Naive thymus-derived CD4-positive, alpha-beta T cell (primary cell): Measurements from ENCODE around the gene CAND2. TPM values are rescaled to one million over a fixed set of nuclear protein-coding genes. Genes with fewer than 3 reads are reported as not detected.
A peak's percentile ranks its signal among the peaks of the same experiment; 100 is the strongest.
"Not testable (repeated sequence)": the region's sequence is repeated elsewhere in the genome, so short reads cannot be mapped to it uniquely, and the experiment has no call there.

Source experiments
- ATAC-seq: fragments of 150-1000 bp; cut with Tn5 transposase; 2 replicates; pipeline ENCODE4 v1.10.0; 2021; ENCODE audit warnings: mild to moderate bottlenecking, moderate library complexity
- CTCF ChIA-PET: fragments of 350-600 bp; sonication (Branson Sonifier 250); formaldehyde crosslinking; loops from one replicate; lab custom pipeline; 2021; ENCODE audit warnings: antibody characterized with exemption; lab: Charles Lee
- POLR2A ChIA-PET: fragments of 350-600 bp; sonication (Branson Sonifier 250); formaldehyde crosslinking; loops from one replicate; lab custom pipeline; 2021; ENCODE audit warnings: antibody characterized with exemption, inconsistent platforms; lab: Charles Lee
- DNase-seq, 9 donors: peaks; one replicate each; pipeline versions ENCODE4 v3.0.0 to v3.0.0-alpha.2; 2020 to 2022; ENCODE audit warnings: mixed read lengths in 1 of 9
- H3K27ac ChIP-seq: one replicate; pipeline ENCODE4 v1.7.0; 2013; ENCODE audit warnings: mild to moderate bottlenecking, low read depth, low read length, moderate library complexity
- H3K27me3 ChIP-seq, 2 donors: one replicate each; pipeline ENCODE4 v1.7.0; 2013; ENCODE audit warnings: low read length in 2 of 2, mild to moderate bottlenecking in 2 of 2, moderate library complexity in 2 of 2; ENCODE audit not compliant: control insufficient read depth in 2 of 2, insufficient read depth in 2 of 2
- H3K36me3 ChIP-seq, 3 experiments: 1 replicate in 2 of 3; 2 replicates in 1 of 3; pipeline ENCODE4 v1.7.0; 2013; ENCODE audit warnings: low read length in 3 of 3, mild to moderate bottlenecking in 3 of 3, moderate library complexity in 1 of 3; ENCODE audit not compliant: insufficient read depth in 3 of 3, control insufficient read depth in 2 of 3
- H3K4me1 ChIP-seq, 2 donors: one replicate each; pipeline ENCODE4 v1.7.0; 2013; ENCODE audit warnings: low read length in 2 of 2, mild to moderate bottlenecking in 2 of 2, moderate library complexity in 1 of 2; ENCODE audit not compliant: control insufficient read depth in 2 of 2, insufficient read depth in 2 of 2
- H3K4me3 ChIP-seq: 2 replicates; pipeline ENCODE4 v1.7.0; 2013; ENCODE audit warnings: mild to moderate bottlenecking, low read length
- H3K9me3 ChIP-seq, 3 experiments: 1 replicate in 2 of 3; 2 replicates in 1 of 3; pipeline ENCODE4 v1.7.0; 2013; ENCODE audit warnings: low read length in 3 of 3; ENCODE audit not compliant: control insufficient read depth in 2 of 3
- H3K27ac Mint-ChIP-seq, 9 donors: one replicate each; pipeline ENCODE4 v1.8.0; 2020 to 2022; ENCODE audit warnings: mixed read lengths in 9 of 9, mild to moderate bottlenecking in 8 of 9, moderate library complexity in 5 of 9, inconsistent platforms in 2 of 9
- H3K27me3 Mint-ChIP-seq, 5 donors: one replicate each; pipeline ENCODE4 v1.8.0; 2021 to 2022; ENCODE audit warnings: mixed read lengths in 5 of 5, mild to moderate bottlenecking in 1 of 5
- H3K36me3 Mint-ChIP-seq, 5 donors: one replicate each; pipeline ENCODE4 v1.8.0; 2020 to 2022; ENCODE audit warnings: mixed read lengths in 5 of 5, mild to moderate bottlenecking in 3 of 5, inconsistent platforms in 1 of 5
- H3K4me1 Mint-ChIP-seq, 7 donors: one replicate each; pipeline ENCODE4 v1.8.0; 2020 to 2022; ENCODE audit warnings: mixed read lengths in 7 of 7, mild to moderate bottlenecking in 3 of 7, inconsistent platforms in 1 of 7
- H3K4me3 Mint-ChIP-seq, 10 donors: one replicate each; pipeline ENCODE4 v1.8.0; 2020 to 2022; ENCODE audit warnings: mild to moderate bottlenecking in 10 of 10, mixed read lengths in 10 of 10, moderate library complexity in 6 of 10, inconsistent platforms in 2 of 10
- H3K9me3 Mint-ChIP-seq, 11 donors: one replicate each; pipeline ENCODE4 v1.8.0; 2020 to 2022; ENCODE audit warnings: mixed read lengths in 11 of 11, mild to moderate bottlenecking in 4 of 11, inconsistent platforms in 1 of 11, moderate library complexity in 1 of 11
- intact Hi-C, 2 donors: fragments of 100-400 bp; cut with micrococcal nuclease; formaldehyde crosslinking; loops; one replicate each; pipeline ENCODE4 v1.15.1; 2023
- polyA plus RNA-seq, 2 donors: library from polyadenylated mRNA; unstranded; fragments of 300-500 nt; fragmentation: Illumina TruSeq; gene quantifications; one replicate each; pipeline ENCODE4 v1.2.3, GENCODE V29; 2021
- total RNA-seq, 6 experiments: library from RNA in 5 of 6; stranded (reverse) in 5 of 6; gene quantifications; 1 replicate in 5 of 6; 2 replicates in 1 of 6; pipeline ENCODE4 v1.2.3 and lab custom pipeline; 2021 to 2026

The CAND2 gene
- total and polyA plus RNA-seq, 7 experiments from 2014 or later, result 0.15 to 8.2 (median 4.3) TPM

DNA sequence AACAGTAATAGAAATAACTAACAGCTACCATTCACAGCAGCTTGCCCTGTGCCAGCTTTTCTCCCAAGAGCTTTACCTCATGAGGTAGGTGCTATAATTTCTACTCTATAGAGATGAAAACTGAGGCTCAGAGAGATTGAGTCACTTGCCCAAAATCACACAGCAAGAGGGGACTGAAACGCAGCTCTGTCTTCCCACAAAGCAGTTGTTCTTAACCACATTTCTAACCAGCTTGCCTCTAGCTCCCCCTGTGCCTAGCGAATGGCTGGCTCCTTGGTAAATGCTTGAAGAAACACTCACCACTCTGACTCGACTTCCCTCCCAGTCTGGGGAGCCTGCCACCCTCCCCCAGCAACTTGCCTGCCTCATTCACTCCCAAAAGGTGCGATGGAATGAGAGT is 21.9 kb upstream of the CAND2 start:
- H3K27ac ChIP-seq, result no peak overlapping the region
- no peaks in the 10 kb centered on the region for H3K9me3 ChIP-seq
- Mint-ChIP-seq H3K4me3 (no peak overlapping the region), H3K9me3 (peaks cover 0 to 3% (median 0%) of the 10 kb centered on the region in 11 donors), H3K4me1 (peaks cover 0 to 13% (median 9%) of the 10 kb centered on the region in 7 donors), H3K27ac (peak overlapping the region in 1 of 9 donors; percentile 33), H3K36me3 (no peaks in the 10 kb centered on the region), H3K27me3 (peaks cover 0 to 9% (median 0%) of the 10 kb centered on the region in 5 donors)
- ChIA-PET POLR2A (no interaction called here), CTCF (no interaction called here)
- H3K36me3 ChIP-seq, result no peaks in the 10 kb centered on the region
- ATAC-seq (no peak), DNase-seq (no peak)
- intact Hi-C loops, result no loop called here
- no peaks in the 10 kb centered on the region for H3K27me3 ChIP-seq
- no peak overlapping the region for H3K4me3 ChIP-seq
- H3K4me1 ChIP-seq, result no peaks in the 10 kb centered on the region

DNA sequence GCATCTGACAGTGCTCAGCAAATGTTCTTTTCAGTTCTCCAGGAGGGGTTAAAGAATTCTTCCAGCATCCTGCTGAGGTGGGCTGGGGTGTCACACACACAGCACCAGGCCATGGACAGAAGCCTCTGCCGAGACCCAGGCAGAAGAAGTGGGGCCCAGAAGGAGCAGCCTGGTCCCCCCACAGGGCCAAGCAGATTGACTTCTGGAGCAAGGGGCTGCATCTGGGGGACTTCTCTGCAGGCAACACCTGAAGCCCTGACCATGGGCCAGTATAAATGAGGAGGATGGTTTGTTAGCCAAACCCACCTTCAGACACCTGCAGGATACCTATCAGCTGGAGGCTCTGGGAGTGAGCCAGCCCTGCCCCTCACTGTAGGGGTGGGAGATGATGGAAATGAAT is 21.3 kb upstream of the CAND2 start:
- DNase-seq, result no peak
- Histone ChIP-seq H3K9me3 (no peaks in the 10 kb centered on the region), H3K36me3 (no peaks in the 10 kb centered on the region), H3K27ac (no peak overlapping the region), H3K4me1 (no peaks in the 10 kb centered on the region), H3K27me3 (no peaks in the 10 kb centered on the region), H3K4me3 (no peak overlapping the region)
- ChIA-PET POLR2A (no interaction called here), CTCF (interaction anchor here (0.6 kb wide), 1 partner anchor 53 kb away, joined by 4 read pairs; no protein-coding TSS in a partner anchor)
- H3K36me3 Mint-ChIP-seq, result no peaks in the 10 kb centered on the region
- no peak for ATAC-seq
- H3K27ac Mint-ChIP-seq, result no peak overlapping the region
- intact Hi-C loops, result no loop called here
- H3K9me3 Mint-ChIP-seq, result peaks cover 0 to 3% (median 0%) of the 10 kb centered on the region in 11 donors
- H3K27me3 Mint-ChIP-seq, result peaks cover 0 to 9% (median 0%) of the 10 kb centered on the region in 5 donors
- H3K4me3 Mint-ChIP-seq, result no peak overlapping the region
- H3K4me1 Mint-ChIP-seq, result peaks cover 0 to 13% (median 9%) of the 10 kb centered on the region in 7 donors

- CTCF ChIA-PET, H3K4me3 Mint-ChIP-seq, DNase-seq, POLR2A ChIA-PET, ATAC-seq, H3K27me3 ChIP-seq, H3K9me3 Mint-ChIP-seq, H3K4me3 ChIP-seq, intact Hi-C loops, H3K36me3 Mint-ChIP-seq, H3K27ac Mint-ChIP-seq, H3K27ac ChIP-seq, H3K36me3 ChIP-seq, H3K9me3 ChIP-seq, H3K4me1 ChIP-seq: not testable (repeated sequence)
- peaks cover 0 to 11% (median 0%) of the 10 kb centered on the region in 5 donors for H3K27me3 Mint-ChIP-seq
- H3K4me1 Mint-ChIP-seq, result peaks cover 0 to 13% (median 9%) of the 10 kb centered on the region in 7 donors
These were observed 20.5 kb upstream of the CAND2 start for GRCh38 chr3:12775970-12776369.

- ATAC-seq (no peak), DNase-seq (no peak)
- Histone ChIP-seq H3K27me3 (no peaks in the 10 kb centered on the region), H3K4me1 (no peaks in the 10 kb centered on the region), H3K4me3 (no peak overlapping the region), H3K27ac (no peak overlapping the region), H3K9me3 (no peaks in the 10 kb centered on the region), H3K36me3 (no peaks in the 10 kb centered on the region)
- Mint-ChIP-seq H3K27ac (no peak overlapping the region), H3K9me3 (peaks cover 0 to 3% (median 0%) of the 10 kb centered on the region in 11 donors), H3K27me3 (peaks cover 0 to 11% (median 5%) of the 10 kb centered on the region in 5 donors), H3K4me3 (no peak overlapping the region), H3K36me3 (no peaks in the 10 kb centered on the region), H3K4me1 (peaks cover 0 to 13% (median 9%) of the 10 kb centered on the region in 7 donors)
- intact Hi-C loops, result no loop called here
- POLR2A ChIA-PET, result no interaction called here
- CTCF ChIA-PET, result no interaction called here
These were observed 19.3 kb upstream of the CAND2 start for GRCh38 chr3:12777171-12777570.

GRCh38 chr3:12780751-12781150 is 15.7 kb upstream of the CAND2 start:
- intact Hi-C loops, result no loop called here
- ATAC-seq, result no peak
- ChIA-PET CTCF (interaction anchor here (0.7 to 1.1 kb wide), 2 partner anchors 100 to 113 kb away, joined by 3 read pairs; no protein-coding TSS in a partner anchor), POLR2A (no interaction called here)
- peaks cover 0 to 30% (median 21%) of the 10 kb centered on the region in 5 donors for H3K27me3 Mint-ChIP-seq
- no peak overlapping the region for H3K27ac ChIP-seq
- no peaks in the 10 kb centered on the region for H3K4me1 ChIP-seq
- no peaks in the 10 kb centered on the region for H3K27me3 ChIP-seq
- no peaks in the 10 kb centered on the region for H3K9me3 ChIP-seq
- H3K27ac Mint-ChIP-seq, result no peak overlapping the region
- H3K4me3 ChIP-seq, result no peak overlapping the region
- no peak overlapping the region for H3K4me3 Mint-ChIP-seq
- H3K36me3 Mint-ChIP-seq, result no peaks in the 10 kb centered on the region
- no peak for DNase-seq
- no peaks in the 10 kb centered on the region for H3K4me1 Mint-ChIP-seq
- H3K36me3 ChIP-seq, result no peaks in the 10 kb centered on the region
- H3K9me3 Mint-ChIP-seq, result no peaks in the 10 kb centered on the region

GRCh38 chr3:12782172-12782815 is 14.2 kb upstream of the CAND2 start:
- Mint-ChIP-seq H3K36me3 (no peaks in the 10 kb centered on the region), H3K27me3 (peaks cover 0 to 28% (median 21%) of the 10 kb centered on the region in 5 donors), H3K4me1 (no peaks in the 10 kb centered on the region), H3K27ac (no peak overlapping the region), H3K9me3 (no peaks in the 10 kb centered on the region), H3K4me3 (no peak overlapping the region)
- ChIA-PET POLR2A (no interaction called here), CTCF (interaction anchor here (1.1 kb wide), 1 partner anchor 111 kb away, joined by 3 read pairs; no protein-coding TSS in a partner anchor)
- H3K27me3 ChIP-seq, result no peaks in the 10 kb centered on the region
- H3K9me3 ChIP-seq, result no peaks in the 10 kb centered on the region
- intact Hi-C loops, result no loop called here
- H3K4me3 ChIP-seq, result no peak overlapping the region
- no peak for ATAC-seq
- no peaks in the 10 kb centered on the region for H3K4me1 ChIP-seq
- H3K27ac ChIP-seq, result no peak overlapping the region
- DNase-seq, result no peak
- no peaks in the 10 kb centered on the region for H3K36me3 ChIP-seq

DNA sequence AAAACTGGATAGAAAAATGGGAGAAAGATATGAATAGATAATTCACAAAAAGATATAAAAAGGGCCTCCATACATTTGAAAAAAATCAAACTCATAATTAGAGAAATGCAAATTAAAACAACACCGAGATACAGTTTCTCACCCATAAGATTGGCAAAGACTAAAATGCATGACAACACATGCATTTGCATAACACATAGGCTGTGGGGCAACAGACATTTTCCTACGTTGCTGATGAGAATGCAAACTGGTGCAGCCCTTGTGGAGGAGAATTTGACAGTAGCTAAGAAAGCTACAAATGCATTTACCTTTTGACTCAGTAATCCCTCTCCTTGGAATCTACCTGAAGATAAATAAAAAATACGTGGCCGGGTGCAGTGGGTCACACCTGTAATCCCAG is 11.4 kb upstream of the CAND2 start:
- ChIA-PET POLR2A (interaction anchor here (1.0 kb wide), 1 partner anchor 14 kb away, joined by 3 read pairs; no protein-coding TSS in a partner anchor), CTCF (no interaction called here)
- H3K27ac Mint-ChIP-seq, result no peak overlapping the region
- no peak overlapping the region for H3K4me3 ChIP-seq
- peaks cover 0 to 2% (median 0%) of the 10 kb centered on the region in 11 donors for H3K9me3 Mint-ChIP-seq
- ATAC-seq (no peak), DNase-seq (no peak)
- no peaks in the 10 kb centered on the region for H3K36me3 Mint-ChIP-seq
- intact Hi-C loops, result no loop called here
- H3K4me1 ChIP-seq, result no peaks in the 10 kb centered on the region
- H3K4me1 Mint-ChIP-seq, result no peaks in the 10 kb centered on the region
- no peak overlapping the region for H3K27ac ChIP-seq
- peaks cover 0 to 34% (median 21%) of the 10 kb centered on the region in 5 donors for H3K27me3 Mint-ChIP-seq
- no peaks in the 10 kb centered on the region for H3K9me3 ChIP-seq
- H3K4me3 Mint-ChIP-seq, result no peak overlapping the region
- H3K36me3 ChIP-seq, result no peaks in the 10 kb centered on the region
- H3K27me3 ChIP-seq, result no peaks in the 10 kb centered on the region
